GM10266 (cell line): ENCODE data around the gene IL16.

ENCODE experiments used
- DNase-seq: peaks from one replicate; pipeline ENCODE4 v3.0.0; 2012; ENCODE audit errors: extremely low spot score
- TF ChIP-seq, protein P1 (sequence below): IDR thresholded peaks from 2 replicates; pipeline ENCODE4 v1.5.1; 2012; ENCODE audit warnings: mild to moderate bottlenecking, low read depth; ENCODE audit not compliant: control insufficient read depth, insufficient read depth; ENCODE audit errors: missing control alignments

The IL16 gene

DNA sequence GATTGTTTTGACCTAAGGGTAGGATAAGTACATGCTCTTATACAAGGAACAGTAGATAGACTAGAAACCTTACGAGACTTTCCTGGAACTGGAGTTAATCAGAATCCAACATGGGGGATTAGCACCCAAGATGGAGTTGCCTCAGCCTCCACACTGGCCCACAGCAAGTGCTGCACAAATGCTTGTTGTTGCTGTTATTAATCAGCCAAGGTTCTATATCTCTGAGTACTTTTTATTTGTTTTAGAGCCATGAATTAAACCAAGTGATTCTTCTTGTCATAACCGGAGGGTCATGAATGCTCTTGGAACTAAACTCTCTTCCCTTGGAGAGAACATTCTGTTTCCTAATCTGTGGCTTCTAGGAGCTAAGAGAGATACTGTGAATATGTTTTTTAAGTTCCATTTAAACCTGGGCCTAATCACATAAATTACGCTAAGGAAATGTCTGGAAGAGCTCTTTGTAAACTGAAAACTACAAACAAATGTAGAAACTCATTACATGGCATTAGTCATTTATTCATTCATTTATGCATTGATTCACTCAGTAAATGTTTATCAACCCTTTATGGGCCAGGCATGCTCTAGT lies 5.7 kb upstream of the IL16 start:
- TF ChIP-seq, protein P1, sequence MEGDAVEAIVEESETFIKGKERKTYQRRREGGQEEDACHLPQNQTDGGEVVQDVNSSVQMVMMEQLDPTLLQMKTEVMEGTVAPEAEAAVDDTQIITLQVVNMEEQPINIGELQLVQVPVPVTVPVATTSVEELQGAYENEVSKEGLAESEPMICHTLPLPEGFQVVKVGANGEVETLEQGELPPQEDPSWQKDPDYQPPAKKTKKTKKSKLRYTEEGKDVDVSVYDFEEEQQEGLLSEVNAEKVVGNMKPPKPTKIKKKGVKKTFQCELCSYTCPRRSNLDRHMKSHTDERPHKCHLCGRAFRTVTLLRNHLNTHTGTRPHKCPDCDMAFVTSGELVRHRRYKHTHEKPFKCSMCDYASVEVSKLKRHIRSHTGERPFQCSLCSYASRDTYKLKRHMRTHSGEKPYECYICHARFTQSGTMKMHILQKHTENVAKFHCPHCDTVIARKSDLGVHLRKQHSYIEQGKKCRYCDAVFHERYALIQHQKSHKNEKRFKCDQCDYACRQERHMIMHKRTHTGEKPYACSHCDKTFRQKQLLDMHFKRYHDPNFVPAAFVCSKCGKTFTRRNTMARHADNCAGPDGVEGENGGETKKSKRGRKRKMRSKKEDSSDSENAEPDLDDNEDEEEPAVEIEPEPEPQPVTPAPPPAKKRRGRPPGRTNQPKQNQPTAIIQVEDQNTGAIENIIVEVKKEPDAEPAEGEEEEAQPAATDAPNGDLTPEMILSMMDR, result no peak
- no peak for DNase-seq

DNA sequence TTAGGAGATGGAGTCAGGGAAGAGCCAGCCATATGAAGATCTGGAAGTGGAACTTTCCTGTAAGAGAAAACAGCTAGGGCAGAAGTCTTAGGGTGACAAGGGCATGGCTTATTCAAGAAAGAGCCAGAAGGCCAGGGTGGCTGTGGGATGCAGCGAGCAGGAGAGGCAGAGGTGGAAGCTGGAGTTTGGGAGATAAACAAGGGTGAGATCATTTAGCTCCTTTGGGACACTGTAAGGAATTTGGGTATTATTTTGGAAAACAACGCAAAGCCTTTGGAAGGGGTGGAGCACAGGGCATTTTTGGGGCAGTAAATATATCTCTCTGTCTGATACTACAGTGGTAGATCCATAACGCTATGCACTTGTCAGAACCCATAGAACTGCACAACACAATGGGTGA lies 5.0 kb upstream of the IL16 start:
- TF ChIP-seq, protein P1, result no peak
- DNase-seq, result no peak

DNA sequence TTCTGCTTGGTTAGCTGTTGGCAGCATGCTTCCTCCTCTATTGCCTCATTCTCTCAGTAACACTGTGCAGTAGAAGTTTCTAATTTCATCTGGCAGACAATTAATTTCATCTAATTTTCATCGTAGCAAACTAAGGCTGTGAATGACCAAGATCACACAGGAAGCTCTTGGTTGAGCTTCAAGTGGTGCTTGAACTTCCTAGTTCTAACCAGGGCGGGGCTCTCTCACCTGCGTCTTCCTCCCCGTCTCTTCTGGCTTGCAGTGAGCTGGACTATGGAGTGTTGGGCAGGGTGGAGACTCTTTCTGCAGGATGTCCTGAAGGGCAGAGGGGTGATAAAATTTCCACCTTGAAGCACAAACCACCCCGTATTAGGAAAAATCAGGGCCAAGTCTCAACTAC lies 2.0 kb upstream of the IL16 start:
- TF ChIP-seq, protein P1, result no peak
- DNase-seq, result no peak

DNA sequence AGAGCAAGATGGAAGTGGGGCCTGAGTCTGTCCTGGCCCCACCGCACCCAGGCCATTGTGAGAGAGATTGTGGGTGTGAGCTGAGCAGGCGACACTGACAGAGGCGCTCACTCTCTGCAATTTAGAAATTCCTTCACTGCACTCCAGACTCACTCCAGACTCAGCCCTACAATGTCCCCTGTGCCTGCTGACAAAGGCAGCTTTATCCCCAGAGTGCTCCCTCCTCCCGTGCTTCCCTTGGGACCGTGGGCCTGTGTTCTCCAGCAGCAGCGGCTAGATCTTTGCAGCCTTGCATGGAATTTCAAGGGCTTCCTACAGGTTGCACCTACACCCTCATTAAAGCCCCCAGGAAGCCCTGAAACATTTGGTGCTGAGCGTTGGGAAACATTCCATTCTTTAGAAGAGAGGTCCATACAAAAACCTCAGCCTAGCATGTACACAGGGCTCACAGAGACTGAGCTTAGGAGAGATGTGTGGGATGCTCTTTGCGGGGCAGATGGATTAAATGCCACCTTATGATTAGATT lies 1.3 kb upstream of the IL16 start:
- DNase-seq, result no peak
- TF ChIP-seq, protein P1, result no peak

DNA sequence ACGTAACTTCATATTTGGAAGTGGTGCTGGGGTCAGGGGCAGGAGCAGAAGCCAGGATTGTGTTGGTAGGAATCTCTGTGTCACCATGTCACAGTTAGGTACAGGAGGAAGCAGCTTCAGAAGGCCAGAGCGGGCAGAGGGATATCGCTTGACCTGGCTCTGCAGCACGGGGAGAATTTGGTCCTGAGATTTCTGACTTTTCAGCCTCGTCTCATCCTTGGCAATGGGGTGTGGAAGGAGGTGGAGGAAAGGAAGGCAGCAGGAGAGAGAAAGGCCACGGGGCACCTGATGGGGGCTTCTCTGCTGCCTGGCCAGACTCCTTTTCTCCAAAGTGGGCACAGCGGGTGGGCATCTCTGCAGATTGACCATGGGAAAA lies 564 bp downstream of the IL16 start:
- TF ChIP-seq, protein P1, result no peak
- no peak for DNase-seq

DNA sequence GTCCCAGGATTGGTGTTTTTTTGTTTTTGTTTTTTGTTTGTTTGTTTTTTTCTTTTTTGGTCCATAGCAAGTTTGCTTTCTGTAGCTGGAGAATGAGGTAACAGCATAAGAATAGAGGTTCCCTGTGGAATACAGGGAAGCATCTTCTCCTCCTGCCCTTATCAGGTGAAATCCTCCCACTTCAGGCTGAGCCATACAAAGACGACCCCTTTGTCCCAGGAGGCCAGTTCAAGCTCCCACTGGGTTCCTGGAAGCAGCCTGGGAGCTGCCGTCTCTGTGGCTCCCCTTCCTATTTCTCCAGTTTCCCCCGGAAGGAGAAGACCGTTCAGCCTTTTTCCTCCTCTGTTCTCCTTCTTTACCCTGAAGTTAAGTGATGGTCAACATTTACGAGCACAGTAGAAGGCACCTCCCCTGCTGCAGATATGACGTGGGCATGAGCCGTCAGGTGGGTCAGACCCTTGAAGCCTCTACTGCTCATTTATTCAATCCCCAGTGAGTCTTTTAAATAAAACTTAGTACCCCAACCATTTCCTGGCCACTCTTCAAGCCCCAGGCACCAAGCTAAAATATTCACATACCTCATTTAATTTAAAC lies 1.1 kb downstream of the IL16 start:
- no peak for DNase-seq
- TF ChIP-seq, protein P1, result no peak

DNA sequence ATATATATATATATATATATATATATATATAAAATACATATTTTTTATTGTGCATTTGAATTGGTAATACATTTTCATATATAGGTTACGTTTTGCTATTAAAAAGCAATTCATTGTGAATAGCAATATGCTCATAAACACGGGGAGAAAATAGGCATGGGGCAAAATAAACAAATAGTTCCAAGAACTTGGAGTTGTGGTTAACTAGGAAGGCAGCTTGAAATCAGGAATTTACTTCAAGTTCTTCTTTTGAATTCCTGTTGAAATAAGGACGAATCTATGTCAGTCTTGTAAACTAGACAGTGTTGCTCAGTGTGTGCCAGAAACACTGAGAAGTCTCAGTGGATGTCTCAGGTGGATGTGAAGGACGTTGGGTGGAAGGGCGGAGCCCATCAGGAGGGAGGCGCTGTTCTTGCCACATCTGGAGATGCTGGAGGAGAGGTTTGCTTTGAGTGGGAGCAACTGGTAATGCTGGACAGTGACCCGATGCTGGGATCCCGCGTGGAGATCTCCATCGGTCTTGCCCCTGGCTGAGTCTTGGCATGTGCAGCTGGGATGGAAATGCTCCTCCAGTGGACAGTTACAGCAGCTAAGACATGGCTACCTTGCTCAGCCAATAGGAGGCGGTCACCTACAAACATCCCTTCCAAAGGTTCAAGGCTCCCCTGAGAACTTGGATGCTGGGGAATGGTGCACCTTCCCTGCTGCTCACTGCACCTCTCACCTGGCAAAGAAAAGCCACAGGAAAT lies 2.5 kb downstream of the IL16 start:
- no peak for DNase-seq
- TF ChIP-seq, protein P1, result no peak
